Parathyroid adenoma (tissue), 2 donors: ENCODE measurements around the gene IGFBP6.

Source experiments
- H2AFZ ChIP-seq: fragments of 300-600 bp; sonication (generic); one replicate; pipeline ENCODE4 v1.7.0; 2017; ENCODE audit warnings: antibody characterized with exemption, mild to moderate bottlenecking
- H3K27ac ChIP-seq: fragments of 300-600 bp; sonication (generic); one replicate; pipeline ENCODE4 v1.7.0; 2017
- H3K27me3 ChIP-seq: fragments of 300-600 bp; sonication (generic); one replicate; pipeline ENCODE4 v1.7.0; 2017; ENCODE audit warnings: low read length; ENCODE audit not compliant: control insufficient read depth, insufficient read depth
- H3K36me3 ChIP-seq: fragments of 300-600 bp; sonication (generic); one replicate; pipeline ENCODE4 v1.7.0; 2017; ENCODE audit warnings: low read length; ENCODE audit not compliant: control insufficient read depth, insufficient read depth
- H3K4me1 ChIP-seq: fragments of 300-600 bp; sonication (generic); one replicate; pipeline ENCODE4 v1.7.0; 2017; ENCODE audit warnings: control low read depth
- H3K4me2 ChIP-seq: fragments of 300-600 bp; sonication (generic); one replicate; pipeline ENCODE4 v1.7.0; 2017; ENCODE audit warnings: low read length
- H3K4me3 ChIP-seq: fragments of 300-600 bp; sonication (generic); one replicate; pipeline ENCODE4 v1.7.0; 2017; ENCODE audit warnings: low read depth, low read length
- H3K79me2 ChIP-seq: fragments of 300-600 bp; sonication (generic); one replicate; pipeline ENCODE4 v1.7.0; 2017; ENCODE audit warnings: control low read depth
- H3K9ac ChIP-seq: fragments of 300-600 bp; sonication (generic); one replicate; pipeline ENCODE4 v1.7.0; 2017; ENCODE audit warnings: mild to moderate bottlenecking
- H3K9me3 ChIP-seq: fragments of 300-600 bp; sonication (generic); one replicate; pipeline ENCODE4 v1.7.0; 2017; ENCODE audit warnings: low read length; ENCODE audit not compliant: control insufficient read depth
- TF ChIP-seq, protein P1 (sequence below): fragments of 300-600 bp; sonication (generic); IDR thresholded peaks from one replicate; pipeline ENCODE4 v1.7.0; 2017; ENCODE audit warnings: antibody characterized with exemption, mild to moderate bottlenecking
- donor health status: primary hyperparathyroidism.

The IGFBP6 gene

GRCh38 chr12:53062977-53063707 is 34.3 kb upstream of the IGFBP6 start:
- no peak overlapping the region for H3K9ac ChIP-seq
- H3K36me3 ChIP-seq: no peaks in the 10 kb centered on the region

GRCh38 chr12:53063708-53064612 is 33.5 kb upstream of the IGFBP6 start:
- Histone ChIP-seq H3K27ac (peak overlapping the region; percentile 15), H3K9me3 (no peaks in the 10 kb centered on the region), H3K9ac (no peak overlapping the region), H2AFZ (no peak overlapping the region), H3K36me3 (no peaks in the 10 kb centered on the region), H3K4me1 (peaks cover 24% of the 10 kb centered on the region), H3K4me3 (no peak overlapping the region), H3K4me2 (no peak overlapping the region), H3K27me3 (no peaks in the 10 kb centered on the region), H3K79me2 (no peaks in the 10 kb centered on the region)
- TF ChIP-seq, protein P1, sequence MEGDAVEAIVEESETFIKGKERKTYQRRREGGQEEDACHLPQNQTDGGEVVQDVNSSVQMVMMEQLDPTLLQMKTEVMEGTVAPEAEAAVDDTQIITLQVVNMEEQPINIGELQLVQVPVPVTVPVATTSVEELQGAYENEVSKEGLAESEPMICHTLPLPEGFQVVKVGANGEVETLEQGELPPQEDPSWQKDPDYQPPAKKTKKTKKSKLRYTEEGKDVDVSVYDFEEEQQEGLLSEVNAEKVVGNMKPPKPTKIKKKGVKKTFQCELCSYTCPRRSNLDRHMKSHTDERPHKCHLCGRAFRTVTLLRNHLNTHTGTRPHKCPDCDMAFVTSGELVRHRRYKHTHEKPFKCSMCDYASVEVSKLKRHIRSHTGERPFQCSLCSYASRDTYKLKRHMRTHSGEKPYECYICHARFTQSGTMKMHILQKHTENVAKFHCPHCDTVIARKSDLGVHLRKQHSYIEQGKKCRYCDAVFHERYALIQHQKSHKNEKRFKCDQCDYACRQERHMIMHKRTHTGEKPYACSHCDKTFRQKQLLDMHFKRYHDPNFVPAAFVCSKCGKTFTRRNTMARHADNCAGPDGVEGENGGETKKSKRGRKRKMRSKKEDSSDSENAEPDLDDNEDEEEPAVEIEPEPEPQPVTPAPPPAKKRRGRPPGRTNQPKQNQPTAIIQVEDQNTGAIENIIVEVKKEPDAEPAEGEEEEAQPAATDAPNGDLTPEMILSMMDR: no peak

More at GRCh38 chr12:53062977-53063707, 34.3 kb upstream of the IGFBP6 start:
- H3K4me3 ChIP-seq: no peak overlapping the region
- no peaks in the 10 kb centered on the region for H3K79me2 ChIP-seq
- H3K9me3 ChIP-seq: no peaks in the 10 kb centered on the region
- no peak overlapping the region for H2AFZ ChIP-seq
- no peak overlapping the region for H3K4me2 ChIP-seq
- H3K27me3 ChIP-seq: no peaks in the 10 kb centered on the region
- H3K27ac ChIP-seq: no peak overlapping the region
- H3K4me1 ChIP-seq: peaks cover 24% of the 10 kb centered on the region
- TF ChIP-seq, protein P1: no peak

GRCh38 chr12:53064613-53065436 is 32.6 kb upstream of the IGFBP6 start:
- Histone ChIP-seq H3K4me1 (peaks cover 24% of the 10 kb centered on the region), H3K9ac (no peak overlapping the region), H3K4me3 (no peak overlapping the region), H3K79me2 (no peaks in the 10 kb centered on the region), H3K36me3 (no peaks in the 10 kb centered on the region), H2AFZ (no peak overlapping the region), H3K27me3 (no peaks in the 10 kb centered on the region), H3K4me2 (no peak overlapping the region), H3K9me3 (no peaks in the 10 kb centered on the region), H3K27ac (peak overlapping the region; percentile 69)
- TF ChIP-seq, protein P1: no peak

DNA sequence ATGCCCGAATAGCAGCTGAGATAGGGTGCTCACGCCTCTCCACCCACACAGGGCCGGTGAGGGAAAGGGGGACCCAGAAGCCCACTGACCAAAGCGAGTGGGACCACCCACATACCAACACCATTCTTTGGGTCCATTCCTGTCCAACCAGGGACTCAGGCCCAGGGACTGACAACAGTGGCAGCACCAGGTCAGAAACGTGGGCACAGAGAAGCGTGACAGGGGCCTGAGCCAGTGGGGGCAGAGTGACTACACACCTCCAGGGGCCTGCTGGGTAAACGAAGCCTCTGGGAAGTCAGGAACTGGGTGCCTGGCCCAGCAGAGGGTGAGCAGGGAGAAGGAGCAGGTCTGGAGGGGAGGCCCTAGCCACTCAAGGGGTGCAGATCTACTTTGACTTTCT is 32.0 kb upstream of the IGFBP6 start:
- Histone ChIP-seq H2AFZ (no peak overlapping the region), H3K9ac (no peak overlapping the region), H3K4me2 (no peak overlapping the region), H3K27me3 (no peaks in the 10 kb centered on the region), H3K36me3 (no peaks in the 10 kb centered on the region), H3K27ac (peak overlapping the region; percentile 69), H3K79me2 (no peaks in the 10 kb centered on the region), H3K9me3 (no peaks in the 10 kb centered on the region), H3K4me3 (no peak overlapping the region), H3K4me1 (peaks cover 22% of the 10 kb centered on the region)
- TF ChIP-seq, protein P1: no peak
